Testis (tissue), 3 donors: ENCODE results near the gene MAGI1. TPM values are rescaled to one million over a fixed set of nuclear protein-coding genes. Genes with fewer than 3 reads are reported as not detected.

Experiments
- DNase-seq: peaks from one replicate; pipeline ENCODE4 v3.0.0-alpha.2; 2019
- H3K27ac ChIP-seq, 2 donors: fragments of 200-600 bp; sonication (generic); one replicate each; pipeline ENCODE4 v1.5.1; 2019
- H3K27me3 ChIP-seq: fragments of 200-600 bp; sonication (generic); one replicate; pipeline ENCODE4 v1.5.1; 2019
- H3K36me3 ChIP-seq: fragments of 200-600 bp; sonication (generic); one replicate; pipeline ENCODE4 v1.5.1; 2017; ENCODE audit warnings: low read depth; ENCODE audit errors: missing control alignments
- H3K4me1 ChIP-seq: fragments of 200-600 bp; sonication (generic); one replicate; pipeline ENCODE4 v1.5.1; 2019
- H3K4me3 ChIP-seq, 2 donors: fragments of 200-600 bp; sonication (generic); one replicate each; pipeline ENCODE4 v1.5.1; 2017 to 2019
- H3K9me3 ChIP-seq: fragments of 200-600 bp; sonication (generic); one replicate; pipeline ENCODE4 v1.5.1; 2017
- POLR2A ChIP-seq: fragments of 450-650 bp; IDR thresholded peaks from one replicate; pipeline ENCODE4 v1.6.1; 2017; ENCODE audit warnings: antibody characterized with exemption, mild to moderate bottlenecking, moderate library complexity
- WGBS, 2 donors: methylation state at CpG; one replicate each; pipeline ENCODE4 v1.1.5; 2018; 5-methylcytosine and 5-hydroxymethylcytosine counted together
- intact Hi-C: fragments of 100-400 bp; cut with DNase I; formaldehyde crosslinking; loops from one replicate; pipeline ENCODE4 v1.15.1; 2023; ENCODE audit warnings: low total_unique reads
- polyA plus RNA-seq: library from polyadenylated mRNA; stranded (reverse); fragments of 350-450 nt; fragmentation: Illumina TruSeq; extraction: RNeasy Lipid Tissue Mini Kit (QIAGEN cat#74804); gene quantifications from one replicate; pipeline ENCODE4 v1.2.3, GENCODE V29; 2014; ENCODE audit warnings: low read depth, low replicate concordance; ENCODE audit not compliant: insufficient read depth
- total RNA-seq, 2 donors: library from RNA; depleted of rRNA; stranded (reverse); fragments of >200 nt; gene quantifications; one replicate each; pipeline ENCODE4 v1.2.3, GENCODE V29; 2016
- TF ChIP-seq, protein P1 (sequence below), 3 experiments: fragments of 450-650 bp in 2 of 3; fragments of 200-600 bp in 1 of 3; sonication (generic) in 1 of 3; IDR thresholded peaks; one replicate each; pipeline ENCODE4 v1.5.1; 2016 to 2019; ENCODE audit warnings: antibody characterized with exemption in 3 of 3, mild to moderate bottlenecking in 2 of 3, moderate library complexity in 1 of 3

The MAGI1 gene
- total and polyA plus RNA-seq, 3 donors from 2014 or later, result 55.4 to 60.4 (median 56.1) TPM

DNA sequence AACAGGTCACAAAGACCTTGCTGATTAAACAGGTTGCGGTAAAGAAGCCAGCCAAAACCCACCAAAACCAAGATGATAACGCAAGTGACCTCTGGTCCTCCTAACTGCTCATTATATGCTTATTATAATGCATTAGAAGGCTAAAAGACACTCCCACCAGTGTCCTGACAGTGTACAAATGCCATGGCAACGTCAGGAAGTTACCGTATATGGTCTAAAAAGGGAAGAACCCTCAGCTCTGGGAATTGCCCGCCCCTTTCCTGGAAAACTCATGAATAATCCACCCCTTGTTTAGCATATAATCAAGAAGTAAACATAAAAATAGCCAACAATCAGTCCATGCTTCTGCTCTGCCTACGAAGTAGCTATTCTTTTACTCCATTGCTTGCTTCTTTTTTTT lies 108.1 kb downstream of the MAGI1 start:
- Histone ChIP-seq H3K4me3 (no peak overlapping the region), H3K27ac (no peak overlapping the region), H3K27me3 (no peaks in the 10 kb centered on the region), H3K9me3 (no peaks in the 10 kb centered on the region), H3K36me3 (no peaks in the 10 kb centered on the region), H3K4me1 (no peaks in the 10 kb centered on the region)
- intact Hi-C loops, result no loop called here
- TF ChIP-seq, protein P1, sequence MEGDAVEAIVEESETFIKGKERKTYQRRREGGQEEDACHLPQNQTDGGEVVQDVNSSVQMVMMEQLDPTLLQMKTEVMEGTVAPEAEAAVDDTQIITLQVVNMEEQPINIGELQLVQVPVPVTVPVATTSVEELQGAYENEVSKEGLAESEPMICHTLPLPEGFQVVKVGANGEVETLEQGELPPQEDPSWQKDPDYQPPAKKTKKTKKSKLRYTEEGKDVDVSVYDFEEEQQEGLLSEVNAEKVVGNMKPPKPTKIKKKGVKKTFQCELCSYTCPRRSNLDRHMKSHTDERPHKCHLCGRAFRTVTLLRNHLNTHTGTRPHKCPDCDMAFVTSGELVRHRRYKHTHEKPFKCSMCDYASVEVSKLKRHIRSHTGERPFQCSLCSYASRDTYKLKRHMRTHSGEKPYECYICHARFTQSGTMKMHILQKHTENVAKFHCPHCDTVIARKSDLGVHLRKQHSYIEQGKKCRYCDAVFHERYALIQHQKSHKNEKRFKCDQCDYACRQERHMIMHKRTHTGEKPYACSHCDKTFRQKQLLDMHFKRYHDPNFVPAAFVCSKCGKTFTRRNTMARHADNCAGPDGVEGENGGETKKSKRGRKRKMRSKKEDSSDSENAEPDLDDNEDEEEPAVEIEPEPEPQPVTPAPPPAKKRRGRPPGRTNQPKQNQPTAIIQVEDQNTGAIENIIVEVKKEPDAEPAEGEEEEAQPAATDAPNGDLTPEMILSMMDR (IDR thresholded peaks at IDR 0.05), result no peak
- WGBS, 2 donors, result 80 to 85% methylated on average over 6 of the region's 6 CpGs
- no peak for DNase-seq

DNA sequence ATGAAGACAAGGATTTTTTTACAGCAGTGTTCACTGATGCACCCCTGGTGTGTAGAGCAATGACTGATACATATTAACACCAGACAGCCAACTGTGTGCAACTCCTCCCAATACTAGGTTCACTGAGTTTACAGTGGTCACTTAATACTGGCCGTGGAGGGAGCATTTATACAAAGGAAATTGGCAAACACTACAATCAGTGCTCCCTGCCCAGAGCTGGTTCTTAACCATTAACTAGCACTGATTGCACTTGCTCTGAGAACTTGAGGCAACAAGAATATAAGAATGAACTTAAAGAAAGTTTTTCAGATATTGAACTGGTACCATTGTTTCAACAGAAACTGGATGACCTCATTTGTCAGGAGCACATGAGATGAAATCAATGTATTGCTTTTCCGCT lies 110.6 kb downstream of the MAGI1 start:
- no peaks in the 10 kb centered on the region for H3K9me3 ChIP-seq
- no peak overlapping the region for H3K27ac ChIP-seq

DNA sequence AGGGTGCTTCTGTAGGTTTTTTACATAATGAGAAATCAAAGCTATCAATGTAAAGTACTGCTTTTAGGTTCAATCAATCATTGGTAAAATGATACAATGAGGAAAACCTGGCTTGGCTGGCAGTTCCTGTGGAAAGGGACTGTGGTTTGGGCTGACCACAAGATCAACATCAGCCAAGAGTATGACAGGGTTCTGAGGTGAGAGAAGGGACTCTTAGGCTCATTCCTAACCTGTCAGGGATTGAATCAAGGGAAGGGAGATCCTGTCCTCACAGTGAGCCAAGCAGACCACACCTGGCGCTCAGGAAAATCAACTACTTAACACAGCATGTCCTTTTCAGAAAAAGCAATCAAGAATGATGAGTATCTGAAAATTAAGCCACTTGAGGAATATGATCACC lies 111.1 kb downstream of the MAGI1 start:
- Histone ChIP-seq H3K27ac (no peak overlapping the region), H3K36me3 (no peaks in the 10 kb centered on the region), H3K4me3 (no peak overlapping the region), H3K4me1 (no peaks in the 10 kb centered on the region), H3K9me3 (no peaks in the 10 kb centered on the region), H3K27me3 (no peaks in the 10 kb centered on the region)
- no peak for TF ChIP-seq POLR2A
- TF ChIP-seq, protein P1 (IDR thresholded peaks at IDR 0.05), result no peak
- no peak for DNase-seq
- intact Hi-C loops, result no loop called here
- 97 to 100% methylated on average over 1 of the region's 1 CpG for WGBS, 2 donors

More for the DNA sequence above, 110.6 kb downstream of the MAGI1 start:
- H3K4me3 ChIP-seq, result no peak overlapping the region
- 71 to 73% methylated on average over 2 of the region's 2 CpGs for WGBS, 2 donors
- TF ChIP-seq, protein P1 (IDR thresholded peaks at IDR 0.05), result no peak
- TF ChIP-seq POLR2A, result no peak
- no peaks in the 10 kb centered on the region for H3K27me3 ChIP-seq
- H3K4me1 ChIP-seq, result no peaks in the 10 kb centered on the region
- no peaks in the 10 kb centered on the region for H3K36me3 ChIP-seq
- intact Hi-C loops, result no loop called here
- no peak for DNase-seq

DNA sequence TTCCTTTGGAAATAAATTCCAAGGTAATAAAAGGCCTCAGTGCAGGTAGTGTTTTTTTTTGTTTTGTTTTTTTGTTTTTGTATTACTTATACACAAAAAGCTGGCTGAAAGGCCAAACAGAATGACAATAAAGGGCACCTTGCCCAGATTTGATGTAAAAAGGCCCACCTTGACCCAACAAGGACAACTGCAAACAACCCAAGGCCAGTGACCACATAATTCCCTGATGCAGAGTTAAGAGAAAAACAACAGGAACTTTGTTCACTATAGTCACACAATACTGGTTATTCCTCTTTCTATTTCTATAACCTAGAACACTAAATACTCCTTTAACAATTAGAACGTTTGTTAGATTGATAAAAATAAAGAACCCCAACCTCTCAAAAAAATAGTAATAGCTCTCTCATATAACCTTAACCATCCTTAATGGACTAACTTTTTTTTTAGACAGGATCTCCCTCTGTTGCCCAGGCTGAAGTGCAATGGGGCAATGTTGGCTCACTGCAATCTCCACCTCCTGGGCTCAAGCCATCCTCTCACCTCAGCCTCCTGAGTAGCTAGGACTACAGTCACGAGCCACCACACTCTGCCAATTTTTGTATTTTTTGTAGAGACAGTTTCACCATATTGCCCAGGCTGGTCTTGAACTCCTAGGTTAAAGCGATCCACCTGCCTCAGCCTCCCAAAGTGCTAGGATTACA lies 113.3 kb downstream of the MAGI1 start:
- DNase-seq, result no peak
- Histone ChIP-seq H3K9me3 (no peaks in the 10 kb centered on the region), H3K27me3 (no peaks in the 10 kb centered on the region), H3K36me3 (no peaks in the 10 kb centered on the region), H3K27ac (no peak overlapping the region), H3K4me3 (no peak overlapping the region), H3K4me1 (no peaks in the 10 kb centered on the region)
- WGBS, 2 donors, result 65 to 72% methylated on average over 3 of the region's 3 CpGs
- TF ChIP-seq, protein P1 (IDR thresholded peaks at IDR 0.05), result no peak
- TF ChIP-seq POLR2A, result no peak
- intact Hi-C loops, result no loop called here

DNA sequence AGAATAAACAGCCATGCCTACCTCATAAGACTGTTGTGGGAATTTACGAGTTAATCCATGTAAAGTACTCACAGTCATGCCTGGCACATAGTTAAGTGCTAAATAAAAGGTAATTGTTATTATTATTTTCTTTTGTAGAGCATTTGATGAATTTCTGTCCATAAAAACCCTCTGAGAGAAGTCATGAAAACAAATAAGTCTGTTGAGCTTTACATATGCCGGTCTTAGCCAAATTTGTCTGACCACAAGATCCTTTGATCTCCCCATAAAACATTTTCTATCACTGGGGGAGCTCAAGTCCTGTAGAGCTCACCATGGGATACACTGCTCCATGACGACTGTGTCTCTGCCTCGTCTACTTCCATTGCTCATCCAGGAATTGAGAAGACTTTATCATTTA lies 114.0 kb downstream of the MAGI1 start:
- no peak overlapping the region for H3K27ac ChIP-seq
- H3K4me3 ChIP-seq, result no peak overlapping the region
- intact Hi-C loops, result no loop called here
- H3K36me3 ChIP-seq, result no peaks in the 10 kb centered on the region
- no peaks in the 10 kb centered on the region for H3K4me1 ChIP-seq
- TF ChIP-seq, protein P1 (IDR thresholded peaks at IDR 0.05), result no peak
- no peak for TF ChIP-seq POLR2A
- H3K9me3 ChIP-seq, result no peaks in the 10 kb centered on the region
- WGBS, 2 donors, result 78% methylated on average over 4 of the region's 4 CpGs
- H3K27me3 ChIP-seq, result no peaks in the 10 kb centered on the region
- DNase-seq, result no peak
